ENCODE results near the gene RAPH1.

RAPH1 gene

GRCh38 chr2:203412546-203413331 lies 122.4 kb downstream of the RAPH1 start:
- TF ChIP-seq KLF7 (tag by site-specific recombination; IDR thresholded peaks at IDR 0.05; ENCODE audit: borderline replicate concordance) (no peak), PRDM1 (tag by site-specific recombination; IDR thresholded peaks at IDR 0.05) (no peak), SETDB1 (IDR thresholded peaks at IDR 0.05; ENCODE audit: insufficient read length, low read length) (no peak), SCRT1 (tag by site-specific recombination; IDR thresholded peaks at IDR 0.05; ENCODE audit: borderline replicate concordance) (no peak), ZNF654 (tag by site-specific recombination; IDR thresholded peaks at IDR 0.05; ENCODE audit: low read depth) (no peak), ZNF266 (tag by site-specific recombination; IDR thresholded peaks at IDR 0.05; ENCODE audit: low read depth) (no peak), ZNF239 (tag by site-specific recombination; IDR thresholded peaks at IDR 0.05) (no peak)
- TF ChIP-seq, protein P1, sequence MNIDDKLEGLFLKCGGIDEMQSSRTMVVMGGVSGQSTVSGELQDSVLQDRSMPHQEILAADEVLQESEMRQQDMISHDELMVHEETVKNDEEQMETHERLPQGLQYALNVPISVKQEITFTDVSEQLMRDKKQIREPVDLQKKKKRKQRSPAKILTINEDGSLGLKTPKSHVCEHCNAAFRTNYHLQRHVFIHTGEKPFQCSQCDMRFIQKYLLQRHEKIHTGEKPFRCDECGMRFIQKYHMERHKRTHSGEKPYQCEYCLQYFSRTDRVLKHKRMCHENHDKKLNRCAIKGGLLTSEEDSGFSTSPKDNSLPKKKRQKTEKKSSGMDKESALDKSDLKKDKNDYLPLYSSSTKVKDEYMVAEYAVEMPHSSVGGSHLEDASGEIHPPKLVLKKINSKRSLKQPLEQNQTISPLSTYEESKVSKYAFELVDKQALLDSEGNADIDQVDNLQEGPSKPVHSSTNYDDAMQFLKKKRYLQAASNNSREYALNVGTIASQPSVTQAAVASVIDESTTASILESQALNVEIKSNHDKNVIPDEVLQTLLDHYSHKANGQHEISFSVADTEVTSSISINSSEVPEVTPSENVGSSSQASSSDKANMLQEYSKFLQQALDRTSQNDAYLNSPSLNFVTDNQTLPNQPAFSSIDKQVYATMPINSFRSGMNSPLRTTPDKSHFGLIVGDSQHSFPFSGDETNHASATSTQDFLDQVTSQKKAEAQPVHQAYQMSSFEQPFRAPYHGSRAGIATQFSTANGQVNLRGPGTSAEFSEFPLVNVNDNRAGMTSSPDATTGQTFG (tag by site-specific recombination; IDR thresholded peaks at IDR 0.05; ENCODE audit: borderline replicate concordance): no peak
- no peak overlapping the region for H3K27ac ChIP-seq (ENCODE audit: extremely low read depth, low read depth, low read length)
- no peak overlapping the region for H3K4me3 ChIP-seq (ENCODE audit: low read depth, low read length)
- no peaks in the 10 kb centered on the region for H3K4me1 ChIP-seq (ENCODE audit: control insufficient read depth, insufficient read depth, low read length)
- CTCF ChIA-PET: interaction anchor here (0.6 kb wide), 1 partner anchor 167 kb away, joined by 3 read pairs; no protein-coding TSS in a partner anchor
- no peaks in the 10 kb centered on the region for H3K9me3 ChIP-seq (ENCODE audit: control insufficient read depth, insufficient read depth, low read depth, low read length)
- peaks cover 18 to 68% of the 10 kb centered on the region in 2 experiments for H3K36me3 ChIP-seq (ENCODE audit: control insufficient read depth in 2 of 2, insufficient read depth in 1 of 2, low read length in 2 of 2)
- POLR2A ChIA-PET: no interaction called here

- POLR2A ChIA-PET: no interaction called here
- Histone ChIP-seq H3K36me3 (ENCODE audit: control insufficient read depth in 2 of 2, insufficient read depth in 1 of 2, low read length in 2 of 2) (peaks cover 20 to 72% of the 10 kb centered on the region in 2 experiments), H3K4me1 (ENCODE audit: control insufficient read depth, insufficient read depth, low read length) (no peaks in the 10 kb centered on the region), H3K9me3 (ENCODE audit: control insufficient read depth, insufficient read depth, low read depth, low read length) (no peaks in the 10 kb centered on the region), H3K27ac (ENCODE audit: extremely low read depth, low read depth, low read length) (no peak overlapping the region), H3K4me3 (ENCODE audit: low read depth, low read length) (no peak overlapping the region)
- TF ChIP-seq ZNF184 (tag by site-specific recombination; IDR thresholded peaks at IDR 0.05) (no peak), IKZF3 (tag by site-specific recombination; IDR thresholded peaks at IDR 0.05) (no peak), ZNF654 (tag by site-specific recombination; IDR thresholded peaks at IDR 0.05; ENCODE audit: low read depth) (no peak), SP7 (tag by site-specific recombination; IDR thresholded peaks at IDR 0.05) (no peak), ZNF701 (tag by site-specific recombination; IDR thresholded peaks at IDR 0.05) (no peak), ZNF239 (tag by site-specific recombination; IDR thresholded peaks at IDR 0.05) (no peak), ZSCAN4 (tag by site-specific recombination; IDR thresholded peaks at IDR 0.05) (no peak), CTCF (tag by site-specific recombination; IDR thresholded peaks at IDR 0.05) (no peak)
- TF ChIP-seq, protein P2, sequence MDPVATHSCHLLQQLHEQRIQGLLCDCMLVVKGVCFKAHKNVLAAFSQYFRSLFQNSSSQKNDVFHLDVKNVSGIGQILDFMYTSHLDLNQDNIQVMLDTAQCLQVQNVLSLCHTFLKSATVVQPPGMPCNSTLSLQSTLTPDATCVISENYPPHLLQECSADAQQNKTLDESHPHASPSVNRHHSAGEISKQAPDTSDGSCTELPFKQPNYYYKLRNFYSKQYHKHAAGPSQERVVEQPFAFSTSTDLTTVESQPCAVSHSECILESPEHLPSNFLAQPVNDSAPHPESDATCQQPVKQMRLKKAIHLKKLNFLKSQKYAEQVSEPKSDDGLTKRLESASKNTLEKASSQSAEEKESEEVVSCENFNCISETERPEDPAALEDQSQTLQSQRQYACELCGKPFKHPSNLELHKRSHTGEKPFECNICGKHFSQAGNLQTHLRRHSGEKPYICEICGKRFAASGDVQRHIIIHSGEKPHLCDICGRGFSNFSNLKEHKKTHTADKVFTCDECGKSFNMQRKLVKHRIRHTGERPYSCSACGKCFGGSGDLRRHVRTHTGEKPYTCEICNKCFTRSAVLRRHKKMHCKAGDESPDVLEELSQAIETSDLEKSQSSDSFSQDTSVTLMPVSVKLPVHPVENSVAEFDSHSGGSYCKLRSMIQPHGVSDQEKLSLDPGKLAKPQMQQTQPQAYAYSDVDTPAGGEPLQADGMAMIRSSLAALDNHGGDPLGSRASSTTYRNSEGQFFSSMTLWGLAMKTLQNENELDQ (tag by site-specific recombination; IDR thresholded peaks at IDR 0.05; ENCODE audit: low read depth): no peak
- CTCF ChIA-PET: interaction anchor here (0.7 to 1.1 kb wide), 2 partner anchors 9 to 698 kb away, joined by 3 to 4 read pairs; no protein-coding TSS in a partner anchor
Observed at GRCh38 chr2:203407496-203407895, 127.6 kb downstream of the RAPH1 start.

All from HEK293 (cell line).